HepG2 (cell line): Measurements from ENCODE around the gene TUBA8. TPM values are rescaled to one million over a fixed set of nuclear protein-coding genes. Genes with fewer than 3 reads are reported as not detected.

ENCODE experiments used
- ATAC-seq: fragments of 200-7000 bp; cut with Tn5 transposase; 3 replicates; pipeline ENCODE4 v1.9.1; 2020; ENCODE audit warnings: mild to moderate bottlenecking, moderate library complexity
- BruUV-seq: library from RNA; stranded (reverse); fragments of 400-500 nt; replicated peaks from 2 replicates; lab custom pipeline; 2021; lab: Mats Ljungman, UMichigan
- CTCF ChIA-PET: fragments of 300-600 bp; formaldehyde crosslinking; extraction: SDS; loops from one replicate; lab custom pipeline; 2021; ENCODE audit warnings: low total read pairs, inconsistent platforms, low intra/inter-chr PET ratio; lab: Yijun Ruan, JAX
- POLR2A ChIA-PET: fragments of 350-600 bp; sonication (Branson Sonifier 250); formaldehyde crosslinking; loops from one replicate; lab custom pipeline; 2020; ENCODE audit warnings: antibody characterized with exemption, inconsistent platforms; lab: Yijun Ruan, JAX
- DNase-seq: peaks from one replicate; pipeline ENCODE4 v3.0.0-alpha.2; 2015; ENCODE audit warnings: low spot score
- FAIRE-seq: peaks from 3 replicates; lab custom pipeline; 2011; peaks lifted over from hg19 to GRCh38; lab: Jason Lieb, UNC
- H2AFZ ChIP-seq: one replicate; pipeline ENCODE4 v1.6.1; 2011; ENCODE audit warnings: low read length, inconsistent platforms
- H3K27ac ChIP-seq: fragments of 300-600 bp; 3 replicates; pipeline ENCODE4 v1.8.0; 2011; ENCODE audit warnings: mixed run types, mild to moderate bottlenecking, mixed read lengths, low read length, inconsistent platforms; ENCODE audit not compliant: insufficient read depth; ENCODE audit errors: extremely low read length
- H3K27me3 ChIP-seq, 2 experiments: fragments of 200-600 bp in 1 of 2; 2 replicates in 1 of 2; 3 replicates in 1 of 2; pipeline versions ENCODE4 v1.6.0 to v1.8.0; 2011; ENCODE audit warnings: low read length in 2 of 2, mild to moderate bottlenecking in 2 of 2, moderate library complexity in 2 of 2, inconsistent platforms in 1 of 2; ENCODE audit not compliant: insufficient read depth in 2 of 2, control insufficient read depth in 1 of 2
- H3K36me3 ChIP-seq, 2 experiments: fragments of 200-600 bp in 1 of 2; replicated peaks in 1 of 2; 2 replicates in 1 of 2; 3 replicates in 1 of 2; pipeline versions ENCODE4 v1.5.1 to v1.8.0; 2011; ENCODE audit warnings: low read length in 2 of 2, inconsistent platforms in 1 of 2; ENCODE audit not compliant: insufficient read depth in 2 of 2, control insufficient read depth in 1 of 2
- H3K4me1 ChIP-seq: 2 replicates; pipeline ENCODE4 v1.5.1; 2012; ENCODE audit warnings: low read length, inconsistent platforms; ENCODE audit not compliant: insufficient read depth
- H3K4me2 ChIP-seq: 2 replicates; pipeline ENCODE4 v1.6.0; 2011; ENCODE audit warnings: low read depth, low read length, inconsistent platforms
- H3K4me3 ChIP-seq, 3 experiments: fragments of 200-600 bp in 1 of 3; sonication (generic), shearing (Covaris generic) in 1 of 3; replicated peaks in 1 of 3; 2 replicates each; pipeline ENCODE4 v1.5.1; 2011 to 2016; ENCODE audit warnings: low read length in 3 of 3, inconsistent platforms in 2 of 3, low read depth in 2 of 3, mild to moderate bottlenecking in 2 of 3, control low read depth in 1 of 3, mixed read lengths in 1 of 3; ENCODE audit not compliant: insufficient read depth in 1 of 3
- H3K79me2 ChIP-seq: one replicate; pipeline ENCODE4 v1.6.1; 2011; ENCODE audit warnings: low read length, inconsistent platforms; ENCODE audit not compliant: insufficient read depth
- H3K9ac ChIP-seq: 2 replicates; pipeline ENCODE4 v1.6.0; 2011; ENCODE audit warnings: mild to moderate bottlenecking, low read depth, low read length, inconsistent platforms; ENCODE audit not compliant: insufficient read depth
- H3K9me3 ChIP-seq: 2 replicates; pipeline ENCODE4 v1.5.1; 2012; ENCODE audit warnings: mild to moderate bottlenecking, low read length
- H4K20me1 ChIP-seq: 2 replicates; pipeline ENCODE4 v1.6.0; 2011; ENCODE audit warnings: inconsistent platforms, mild to moderate bottlenecking, low read length, moderate library complexity; ENCODE audit not compliant: insufficient read depth
- ARNTL ChIP-seq: sonication (generic); formaldehyde crosslinking; IDR thresholded peaks from 2 replicates; pipeline ENCODE4 v1.4.0; 2020; ENCODE audit warnings: mild to moderate bottlenecking, missing genetic modification reagents
- HDAC6 ChIP-seq: fragments of 200-600 bp; sonication (generic); IDR thresholded peaks from 2 replicates; pipeline ENCODE4 v1.7.0; 2017; ENCODE audit warnings: mild to moderate bottlenecking, antibody characterized with exemption, low read length, low read depth
- NFE2L1 ChIP-seq: sonication (generic); formaldehyde crosslinking; IDR thresholded peaks from 2 replicates; pipeline ENCODE4 v1.4.0; 2020; ENCODE audit warnings: missing genetic modification reagents, mild to moderate bottlenecking, borderline replicate concordance
- PAWR ChIP-seq: sonication (generic); formaldehyde crosslinking; IDR thresholded peaks from 2 replicates; pipeline ENCODE4 v1.4.0; 2020; ENCODE audit warnings: missing genetic modification reagents, mild to moderate bottlenecking, borderline replicate concordance
- TCF12 ChIP-seq, 2 experiments: fragments of 450-650 bp in 1 of 2; sonication (generic) in 1 of 2; formaldehyde crosslinking in 1 of 2; IDR thresholded peaks; 2 replicates each; pipeline versions ENCODE4 v1.6.1 to v1.8.0; 2017 to 2022; ENCODE audit warnings: antibody characterized with exemption in 1 of 2, mild to moderate bottlenecking in 1 of 2, missing genetic modification reagents in 1 of 2, moderate library complexity in 1 of 2
- ZBTB7A ChIP-seq: sonication (generic); formaldehyde crosslinking; IDR thresholded peaks from 2 replicates; pipeline ENCODE4 v1.8.0; 2022; ENCODE audit warnings: mild to moderate bottlenecking, missing genetic modification reagents
- ZNF225 ChIP-seq: sonication (generic); formaldehyde crosslinking; IDR thresholded peaks from 2 replicates; pipeline ENCODE4 v1.4.0; 2020; ENCODE audit warnings: mild to moderate bottlenecking, missing genetic modification reagents
- ZNF549 ChIP-seq: sonication (generic); formaldehyde crosslinking; IDR thresholded peaks from 2 replicates; pipeline ENCODE4 v1.5.0; 2020; ENCODE audit warnings: missing genetic modification reagents
- ZNF567 ChIP-seq: sonication (generic); formaldehyde crosslinking; IDR thresholded peaks from 2 replicates; pipeline ENCODE4 v1.8.1; 2023; ENCODE audit warnings: mild to moderate bottlenecking, missing genetic modification reagents, borderline replicate concordance
- ZSCAN31 ChIP-seq: sonication (generic); formaldehyde crosslinking; IDR thresholded peaks from 2 replicates; pipeline ENCODE4 v1.5.0; 2020; ENCODE audit warnings: low read depth, mild to moderate bottlenecking, missing genetic modification reagents
- WGBS: methylation state at CpG from one replicate; pipeline ENCODE4 v1.1.6; 2017; ENCODE audit warnings: low lambda C conversion rate; 5-methylcytosine and 5-hydroxymethylcytosine counted together
- in situ Hi-C: cut with HindIII; loops from 2 replicates; pipeline ENCODE4 v1.10.0; 2017; ENCODE audit warnings: low pct_unique_long_range_greater_than_20kb; ENCODE audit not compliant: extremely low pct_ligation_motif_present
- intact Hi-C: fragments of 100-400 bp; cut with micrococcal nuclease; formaldehyde crosslinking; loops from one replicate; pipeline ENCODE4 v1.10.0; 2022; ENCODE audit not compliant: unreplicated experiment
- polyA plus RNA-seq, 8 experiments: library from polyadenylated mRNA; depleted of rRNA in 3 of 8; stranded (reverse) in 7 of 8; unstranded in 1 of 8; fragments of >200 nt; fragmentation: Illumina TruSeq in 4 of 8; extraction: Trizol in 4 of 8; gene quantifications; 2 replicates each; pipeline versions ENCODE4 v1.2.1 to v1.2.3, GENCODE V29; 2011 to 2016; ENCODE audit warnings: low read depth in 4 of 8, missing spikeins in 1 of 8, mixed read lengths in 1 of 8; ENCODE audit not compliant: insufficient read depth in 1 of 8
- total RNA-seq, 5 experiments: library from RNA; depleted of rRNA; stranded (reverse); fragments of >200 nt; fragmentation: Illumina TruSeq; extraction: Trizol; gene quantifications; 2 replicates each; pipeline ENCODE4 v1.2.3, GENCODE V29; 2016; ENCODE audit warnings: low read depth in 1 of 5

Gene TUBA8
- total and polyA plus RNA-seq, 2 of the 13 experiments (the other 11 are each of a cell fraction or from before 2014, with no cell fraction given), result 0.35 to 0.69 TPM

DNA sequence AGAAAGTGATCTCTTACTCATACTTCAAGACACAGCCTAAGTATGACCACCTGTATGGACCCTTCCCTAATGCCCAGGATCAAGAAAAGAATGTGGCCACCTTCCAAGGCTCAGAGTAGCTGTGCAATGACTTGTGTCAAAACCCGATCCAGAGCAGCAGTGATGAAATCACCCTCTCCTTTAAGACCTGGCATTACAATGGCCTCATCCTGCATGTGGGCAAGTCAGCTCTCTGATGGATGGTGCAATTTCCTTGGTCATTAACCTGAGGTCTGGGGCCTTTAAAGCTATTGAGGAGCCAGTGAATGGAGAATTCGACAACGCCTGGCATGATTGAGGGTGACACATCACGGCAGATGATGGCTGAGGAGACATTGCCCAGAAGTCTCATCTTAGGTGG is 9.1 kb upstream of the TUBA8 start:
- Histone ChIP-seq H3K4me3 (no peak overlapping the region), H3K4me1 (no peaks in the 10 kb centered on the region), H2AFZ (no peak overlapping the region), H3K9ac (no peak overlapping the region)
- ATAC-seq (no peak), FAIRE-seq (no peak)
- intact Hi-C loops, result no loop called here
- no TSS peak for BruUV-seq
- 90% methylated on average over 3 of the region's 4 CpGs for whole genome bisulfite sequencing
- in situ Hi-C loops, result no loop called here
- no peak for TF ChIP-seq ARNTL (CRISPR knock-in tag)
- TF ChIP-seq ZSCAN31 (CRISPR knock-in tag), result no peak
- no peak for TF ChIP-seq TCF12 (IDR thresholded peaks at IDR 0.05)
- no peak for TF ChIP-seq TCF12 (CRISPR knock-in tag; IDR thresholded peaks at IDR 0.05)
- TF ChIP-seq ZNF225, result no peak
- TF ChIP-seq HDAC6, result no peak
- TF ChIP-seq PAWR, result no peak
- TF ChIP-seq ZNF567 (CRISPR knock-in tag), result no peak
- no peak for TF ChIP-seq ZBTB7A (CRISPR knock-in tag)
- TF ChIP-seq ZNF549 (CRISPR knock-in tag), result no peak
- TF ChIP-seq NFE2L1 (CRISPR knock-in tag), result no peak
- TF ChIP-seq, all 625 proteins: peak for 0
- Histone ChIP-seq H4K20me1 (no peaks in the 10 kb centered on the region), H3K27me3 (no peaks in the 10 kb centered on the region; a peak in 1 of 5 replicates), H3K27ac (no peak overlapping the region), H3K36me3 (no peaks in the 10 kb centered on the region), H3K79me2 (no peaks in the 10 kb centered on the region), H3K4me2 (no peak overlapping the region), H3K9me3 (no peaks in the 10 kb centered on the region)
- DNase-seq, result no peak
- CTCF ChIA-PET, result no interaction called here
- POLR2A ChIA-PET, result no interaction called here
